Right cardiac atrium (tissue), 5 donors: ENCODE results near the gene PCBP3. TPM values are rescaled to one million over a fixed set of nuclear protein-coding genes. Genes with fewer than 3 reads are reported as not detected.

Experiments
- ATAC-seq, 2 donors: fragments of 200-7000 bp; cut with Tn5 transposase; one replicate each; pipeline versions ENCODE4 v1.8.0 to v1.9.1; 2020; ENCODE audit warnings: moderate library complexity in 2 of 2, mild to moderate bottlenecking in 1 of 2
- DNase-seq, 3 donors: peaks; one replicate each; pipeline ENCODE4 v3.0.0-alpha.2; 2020
- H3K27ac ChIP-seq: one replicate; pipeline ENCODE4 v1.5.1; 2013; ENCODE audit warnings: mild to moderate bottlenecking, low read length, control low read depth, moderate library complexity
- H3K27me3 ChIP-seq: one replicate; pipeline ENCODE4 v1.6.1; 2013; ENCODE audit not compliant: control insufficient read depth, insufficient read depth
- H3K4me1 ChIP-seq: one replicate; pipeline ENCODE4 v1.6.1; 2013; ENCODE audit warnings: low read length; ENCODE audit not compliant: control insufficient read depth, insufficient read depth
- H3K4me3 ChIP-seq: one replicate; pipeline ENCODE4 v1.5.1; 2013; ENCODE audit warnings: low read length, control low read depth
- H3K9me3 ChIP-seq: one replicate; pipeline ENCODE4 v1.6.1; 2013; ENCODE audit warnings: low read length; ENCODE audit not compliant: control insufficient read depth
- WGBS: extraction: QIAGEN DNeasy Blood & Tissue Kit; methylation state at CpG from one replicate; pipeline ENCODE4 v1.1.7; 2013; 5-methylcytosine and 5-hydroxymethylcytosine counted together
- intact Hi-C, 4 donors: fragments of 100-400 bp; cut with DNase I; formaldehyde crosslinking; loops; one replicate each; pipeline versions ENCODE4 v1.11.0 to v1.14.0; 2022 to 2023
- polyA plus RNA-seq: library from polyadenylated mRNA; stranded (reverse); fragments of 200-250 nt; gene quantifications from one replicate; pipeline ENCODE4 v1.2.3, GENCODE V29; 2013
- total RNA-seq, 4 donors: library from RNA; stranded (reverse); fragmentation: NEBNext Ultra II Directional; extraction: Animal tissue kit (Norgen Biotek cat#: 25700); gene quantifications; one replicate each; pipeline ENCODE4 v1.2.1, GENCODE V29; 2021
- donor health status: healthy with polysubstance abuse.
- donor health status: DM: no; HTN: yes; CAD: no.
- donor health status: DM: no; HTN: no; CAD: no.
- donor health status: DM: no; HTN: yes; CAD: no; lungs with severe emphysema.
- donor health status: DM: yes; HTN: yes; CAD: no.

PCBP3 gene
- total and polyA plus RNA-seq, 5 donors = 1.2 to 4.9 (median 3.4) TPM

- WGBS = 63% methylated on average over 17 of the region's 17 CpGs
- no peaks in the 10 kb centered on the region for H3K9me3 ChIP-seq
- no peak overlapping the region for H3K4me3 ChIP-seq
- intact Hi-C loops = no loop called here
- H3K27ac ChIP-seq = no peak overlapping the region
- DNase-seq (no peak), ATAC-seq (no peak)
- H3K27me3 ChIP-seq = no peaks in the 10 kb centered on the region
- no peaks in the 10 kb centered on the region for H3K4me1 ChIP-seq
Measured at GRCh38 chr21:45736690-45737484, 93.4 kb downstream of the PCBP3 start.

DNA sequence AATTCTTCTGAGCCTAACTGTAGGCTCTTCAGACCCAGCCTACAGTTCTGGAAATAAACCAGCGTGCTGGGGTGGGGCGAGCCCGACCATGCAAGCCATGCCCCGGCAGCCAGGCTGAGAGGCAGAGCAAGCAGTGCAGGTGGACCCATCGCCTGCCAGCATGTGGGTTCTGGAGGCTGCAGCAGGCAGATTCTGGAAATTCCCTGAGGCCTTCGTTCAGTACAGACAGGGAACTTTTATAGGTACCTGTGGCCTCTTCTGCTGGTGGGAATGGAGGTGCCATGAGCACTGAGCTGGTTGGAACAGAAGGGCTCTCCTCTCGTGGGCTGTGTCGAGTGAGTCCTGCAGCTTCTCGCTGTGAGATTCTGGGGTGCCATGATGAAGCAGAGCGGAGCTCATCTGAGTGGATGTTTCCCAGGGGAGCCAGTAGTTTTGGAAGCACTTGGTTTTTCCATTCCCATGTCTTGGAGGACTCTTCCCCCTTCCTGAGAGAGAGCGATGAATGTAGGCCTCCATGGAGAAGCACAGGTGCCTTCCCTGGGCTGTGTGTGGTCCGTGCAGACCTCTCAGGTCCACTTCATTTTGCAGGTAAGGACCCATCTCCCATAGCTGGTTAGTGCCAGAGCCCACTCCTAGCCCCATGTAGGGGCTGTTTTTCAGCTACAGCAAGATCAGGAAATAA lies 94.1 kb downstream of the PCBP3 start:
- DNase-seq (no peak), ATAC-seq (no peak)
- intact Hi-C loops = no loop called here
- H3K9me3 ChIP-seq = no peaks in the 10 kb centered on the region
- no peaks in the 10 kb centered on the region for H3K27me3 ChIP-seq
- WGBS = 91% methylated on average over 12 of the region's 12 CpGs
- H3K27ac ChIP-seq = no peak overlapping the region
- H3K4me1 ChIP-seq = no peaks in the 10 kb centered on the region
- no peak overlapping the region for H3K4me3 ChIP-seq

GRCh38 chr21:45739218-45740087 lies 95.9 kb downstream of the PCBP3 start:
- Histone ChIP-seq H3K27me3 (no peaks in the 10 kb centered on the region), H3K4me1 (no peaks in the 10 kb centered on the region), H3K9me3 (no peaks in the 10 kb centered on the region), H3K27ac (no peak overlapping the region), H3K4me3 (no peak overlapping the region)
- ATAC-seq (no peak), DNase-seq (no peak)
- WGBS = 73% methylated on average over 5 of the region's 5 CpGs
- intact Hi-C loops = no loop called here

GRCh38 chr21:45740088-45740440 lies 96.5 kb downstream of the PCBP3 start:
- Histone ChIP-seq H3K4me1 (no peaks in the 10 kb centered on the region), H3K27ac (no peak overlapping the region), H3K27me3 (no peaks in the 10 kb centered on the region), H3K4me3 (no peak overlapping the region), H3K9me3 (no peaks in the 10 kb centered on the region)
- ATAC-seq (no peak), DNase-seq (no peak)
- WGBS = 74% methylated on average over 9 of the region's 9 CpGs
- intact Hi-C loops = no loop called here

- intact Hi-C loops = no loop called here
- WGBS = 60% methylated on average over 14 of the region's 14 CpGs
- ATAC-seq (peak in 1 of 2 donors; percentile 20), DNase-seq (peak in 1 of 3 donors; percentile 25)
- Histone ChIP-seq H3K27ac (no peak overlapping the region), H3K4me3 (no peak overlapping the region), H3K4me1 (no peaks in the 10 kb centered on the region), H3K9me3 (no peaks in the 10 kb centered on the region), H3K27me3 (no peaks in the 10 kb centered on the region)
Measured at GRCh38 chr21:45740491-45741357, 97.2 kb downstream of the PCBP3 start.

DNA sequence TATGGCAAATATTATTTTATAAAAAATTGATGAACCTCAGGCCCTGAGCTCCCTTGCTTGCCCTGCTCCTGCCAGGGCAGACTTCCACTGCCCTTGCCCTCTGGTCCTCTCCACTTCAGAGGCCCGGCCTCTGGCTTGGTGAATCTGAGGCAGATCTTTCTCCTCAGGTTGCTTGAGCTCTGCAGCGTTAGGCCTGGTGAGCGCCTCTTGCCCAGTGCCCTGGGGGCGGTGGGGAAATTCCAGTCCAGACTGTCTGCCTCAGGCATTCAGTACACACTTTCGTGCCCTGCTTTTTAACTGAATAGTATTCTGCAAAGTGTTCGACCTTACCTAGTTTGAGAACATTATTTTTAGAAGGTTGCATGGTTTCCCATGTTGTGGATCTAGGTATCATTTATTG lies 98.2 kb downstream of the PCBP3 start:
- Histone ChIP-seq H3K27ac (no peak overlapping the region), H3K4me1 (no peaks in the 10 kb centered on the region), H3K4me3 (no peak overlapping the region), H3K9me3 (no peaks in the 10 kb centered on the region), H3K27me3 (no peaks in the 10 kb centered on the region)
- WGBS = 76% methylated on average over 6 of the region's 6 CpGs
- no peak for ATAC-seq
- no peak for DNase-seq
- intact Hi-C loops = no loop called here

- ATAC-seq (no peak), DNase-seq (no peak)
- Histone ChIP-seq H3K4me3 (no peak overlapping the region), H3K4me1 (no peaks in the 10 kb centered on the region), H3K27me3 (no peaks in the 10 kb centered on the region), H3K9me3 (no peaks in the 10 kb centered on the region), H3K27ac (no peak overlapping the region)
- intact Hi-C loops = no loop called here
- WGBS = 77% methylated on average over 7 of the region's 7 CpGs
Measured at GRCh38 chr21:45742247-45742646, 98.7 kb downstream of the PCBP3 start.

- 82% methylated on average over 7 of the region's 7 CpGs for WGBS
- Histone ChIP-seq H3K27ac (no peak overlapping the region), H3K27me3 (no peaks in the 10 kb centered on the region), H3K4me1 (no peaks in the 10 kb centered on the region), H3K4me3 (no peak overlapping the region), H3K9me3 (no peaks in the 10 kb centered on the region)
- ATAC-seq (no peak), DNase-seq (no peak)
- intact Hi-C loops = no loop called here
Measured at GRCh38 chr21:45745256-45745655, 101.7 kb downstream of the PCBP3 start.

- no peak overlapping the region for H3K27ac ChIP-seq
- no peaks in the 10 kb centered on the region for H3K4me1 ChIP-seq
- ATAC-seq (no peak), DNase-seq (peak in 1 of 3 donors; percentile 22)
- WGBS = 84% methylated on average over 14 of the region's 14 CpGs
- no peaks in the 10 kb centered on the region for H3K27me3 ChIP-seq
- no peaks in the 10 kb centered on the region for H3K9me3 ChIP-seq
- intact Hi-C loops = no loop called here
- H3K4me3 ChIP-seq = no peak overlapping the region
Measured at GRCh38 chr21:45747233-45747766, 103.8 kb downstream of the PCBP3 start.

GRCh38 chr21:45747802-45748445 lies 104.4 kb downstream of the PCBP3 start:
- peak; percentile 79 to 84 for ATAC-seq
- no peaks in the 10 kb centered on the region for H3K4me1 ChIP-seq
- H3K4me3 ChIP-seq = no peak overlapping the region
- no peaks in the 10 kb centered on the region for H3K27me3 ChIP-seq
- H3K9me3 ChIP-seq = no peaks in the 10 kb centered on the region
- intact Hi-C loops = no loop called here
- WGBS = 56% methylated on average over 18 of the region's 18 CpGs
- H3K27ac ChIP-seq = no peak overlapping the region
- DNase-seq = peak in 1 of 3 donors; percentile 34
